LNCaP clone FGC (cell line): ENCODE measurements around the gene RP9.

Experiments used
- DNase-seq: peaks from one replicate; pipeline ENCODE4 v3.0.0-alpha.2; 2011; ENCODE audit warnings: low read depth
- H3K4me3 ChIP-seq: 2 replicates; pipeline ENCODE4 v1.5.1; 2011; ENCODE audit warnings: mild to moderate bottlenecking, low read depth, low read length, control low read depth
- TF ChIP-seq, protein P1 (sequence below): IDR thresholded peaks from 2 replicates; pipeline ENCODE4 v1.5.1; 2012; ENCODE audit warnings: mild to moderate bottlenecking; ENCODE audit not compliant: control insufficient read depth, insufficient read depth; ENCODE audit errors: extremely low read depth

RP9 gene

DNA sequence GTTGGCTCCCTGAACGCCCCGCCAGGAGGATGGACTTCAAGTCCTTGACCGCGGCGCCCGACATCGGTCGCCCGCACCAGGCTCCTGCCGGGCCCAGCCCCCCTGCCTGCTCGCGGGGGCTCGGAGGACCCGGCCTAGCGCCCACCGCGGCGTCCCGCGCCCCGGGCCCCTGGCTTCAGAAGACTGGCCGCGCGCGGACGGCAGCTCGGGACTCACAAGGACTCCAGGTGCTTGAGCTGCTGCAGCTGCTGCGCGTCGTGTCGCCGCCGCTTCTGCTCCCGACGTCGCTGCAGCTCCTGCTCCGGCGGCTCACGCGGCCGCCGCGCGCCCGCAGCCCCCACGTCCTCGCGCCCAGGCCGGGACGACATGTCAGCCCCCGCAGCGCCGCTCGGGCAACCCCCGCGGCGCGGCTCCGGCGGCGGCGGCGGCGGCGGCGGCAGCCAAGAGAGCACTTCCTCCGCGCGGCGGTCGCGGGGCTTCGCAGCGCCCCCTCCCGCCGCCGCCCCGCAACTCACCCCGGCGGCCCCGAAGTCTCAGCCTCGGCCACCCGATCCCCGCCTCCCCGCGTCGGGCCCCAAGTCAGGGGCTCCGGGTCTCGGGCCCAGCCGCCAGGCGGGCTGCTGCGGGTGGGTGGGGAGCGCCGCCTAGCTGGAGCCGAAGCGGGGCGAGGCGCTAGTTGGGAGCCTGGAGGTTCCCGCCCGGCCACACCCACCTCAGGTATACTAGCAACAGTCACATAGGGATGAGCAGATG is at the start of gene RP9:
TSS of gene RP9 (minus strand) at position 400 of the 753 bp plus-strand sequence. CDS start at position 368, 32 bp downstream.
- DNase-seq, result no peak
- peak within 1 kb of the TSS; percentile 69 for H3K4me3 ChIP-seq
- TF ChIP-seq, protein P1, sequence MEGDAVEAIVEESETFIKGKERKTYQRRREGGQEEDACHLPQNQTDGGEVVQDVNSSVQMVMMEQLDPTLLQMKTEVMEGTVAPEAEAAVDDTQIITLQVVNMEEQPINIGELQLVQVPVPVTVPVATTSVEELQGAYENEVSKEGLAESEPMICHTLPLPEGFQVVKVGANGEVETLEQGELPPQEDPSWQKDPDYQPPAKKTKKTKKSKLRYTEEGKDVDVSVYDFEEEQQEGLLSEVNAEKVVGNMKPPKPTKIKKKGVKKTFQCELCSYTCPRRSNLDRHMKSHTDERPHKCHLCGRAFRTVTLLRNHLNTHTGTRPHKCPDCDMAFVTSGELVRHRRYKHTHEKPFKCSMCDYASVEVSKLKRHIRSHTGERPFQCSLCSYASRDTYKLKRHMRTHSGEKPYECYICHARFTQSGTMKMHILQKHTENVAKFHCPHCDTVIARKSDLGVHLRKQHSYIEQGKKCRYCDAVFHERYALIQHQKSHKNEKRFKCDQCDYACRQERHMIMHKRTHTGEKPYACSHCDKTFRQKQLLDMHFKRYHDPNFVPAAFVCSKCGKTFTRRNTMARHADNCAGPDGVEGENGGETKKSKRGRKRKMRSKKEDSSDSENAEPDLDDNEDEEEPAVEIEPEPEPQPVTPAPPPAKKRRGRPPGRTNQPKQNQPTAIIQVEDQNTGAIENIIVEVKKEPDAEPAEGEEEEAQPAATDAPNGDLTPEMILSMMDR, result peak; percentile 75

- no peak overlapping the region for H3K4me3 ChIP-seq
- DNase-seq, result no peak
- TF ChIP-seq, protein P1, result no peak
Measured at GRCh38 chr7:33157781-33158180, 48.6 kb upstream of the RP9 start.

GRCh38 chr7:33157311-33157710 is 48.1 kb upstream of the RP9 start:
- H3K4me3 ChIP-seq, result no peak overlapping the region
- DNase-seq, result no peak
- TF ChIP-seq, protein P1, result no peak

DNA sequence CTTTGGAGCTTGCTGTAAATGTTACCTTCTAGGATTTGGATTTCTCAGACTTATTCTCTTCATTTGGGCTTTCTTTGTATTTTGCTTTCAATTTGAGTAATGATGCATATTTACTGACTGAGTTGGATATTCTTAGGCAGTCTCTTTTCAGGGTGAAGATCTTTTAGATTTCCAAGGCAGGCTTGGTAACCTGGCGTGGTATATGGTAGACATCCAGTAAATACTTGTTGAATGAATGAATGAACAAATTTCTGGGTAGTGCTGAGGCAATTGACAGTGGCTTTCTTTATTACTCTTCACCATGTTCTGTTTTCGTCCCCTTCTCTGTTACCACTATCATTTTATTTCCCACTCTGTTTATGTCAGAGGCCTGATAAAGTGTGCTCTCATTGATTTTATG is 47.2 kb upstream of the RP9 start:
- H3K4me3 ChIP-seq, result no peak overlapping the region
- TF ChIP-seq, protein P1, result no peak
- DNase-seq, result no peak

GRCh38 chr7:33155811-33156210 is 46.6 kb upstream of the RP9 start:
- H3K4me3 ChIP-seq, result no peak overlapping the region
- TF ChIP-seq, protein P1, result no peak
- no peak for DNase-seq

- TF ChIP-seq, protein P1, result no peak
- H3K4me3 ChIP-seq, result no peak overlapping the region
- no peak for DNase-seq
Measured at GRCh38 chr7:33152087-33152486, 42.9 kb upstream of the RP9 start.

- no peak for DNase-seq
- TF ChIP-seq, protein P1, result no peak
- H3K4me3 ChIP-seq, result no peak overlapping the region
Measured at GRCh38 chr7:33145156-33145555, 36.0 kb upstream of the RP9 start.
